Duodenal mucosa (tissue), 2 donors: Measurements from ENCODE around the gene NKD2.
"Not testable (repeated sequence)": the region's sequence is repeated elsewhere in the genome, so short reads cannot be mapped to it uniquely, and the experiment has no call there.

Experiments used
- H3K27ac ChIP-seq: one replicate; pipeline ENCODE4 v1.7.0; 2013; ENCODE audit warnings: low read depth, low read length
- H3K27me3 ChIP-seq, 2 donors: one replicate each; pipeline ENCODE4 v1.7.0; 2013; ENCODE audit warnings: low read length in 2 of 2, control low read depth in 1 of 2; ENCODE audit not compliant: insufficient read depth in 2 of 2, control insufficient read depth in 1 of 2
- H3K36me3 ChIP-seq, 2 donors: one replicate each; pipeline ENCODE4 v1.7.0; 2013; ENCODE audit warnings: low read length in 2 of 2, control low read depth in 1 of 2; ENCODE audit not compliant: insufficient read depth in 2 of 2, control insufficient read depth in 1 of 2
- H3K4me1 ChIP-seq, 2 donors: one replicate each; pipeline ENCODE4 v1.7.0; 2013; ENCODE audit warnings: low read length in 2 of 2, control low read depth in 1 of 2; ENCODE audit not compliant: insufficient read depth in 2 of 2, control insufficient read depth in 1 of 2
- H3K4me3 ChIP-seq, 2 donors: one replicate each; pipeline ENCODE4 v1.7.0; 2013; ENCODE audit warnings: low read length in 2 of 2, low read depth in 1 of 2
- H3K9ac ChIP-seq, 2 donors: one replicate each; pipeline ENCODE4 v1.7.0; 2013; ENCODE audit warnings: low read length in 2 of 2, low read depth in 1 of 2
- H3K9me3 ChIP-seq, 2 donors: one replicate each; pipeline ENCODE4 v1.7.0; 2013; ENCODE audit warnings: low read length in 2 of 2, control low read depth in 1 of 2; ENCODE audit not compliant: control insufficient read depth in 1 of 2

Gene NKD2

GRCh38 chr5:1019001-1019905 is 10.7 kb downstream of the NKD2 start:
- H3K9ac ChIP-seq = no peak overlapping the region
- no peaks in the 10 kb centered on the region for H3K27me3 ChIP-seq
- no peaks in the 10 kb centered on the region for H3K9me3 ChIP-seq
- no peak overlapping the region for H3K27ac ChIP-seq
- no peaks in the 10 kb centered on the region for H3K36me3 ChIP-seq
- H3K4me1 ChIP-seq = no peaks in the 10 kb centered on the region
- H3K4me3 ChIP-seq = no peak overlapping the region

GRCh38 chr5:1020452-1020961 is 11.9 kb downstream of the NKD2 start:
- Histone ChIP-seq H3K27ac (no peak overlapping the region), H3K9me3 (no peaks in the 10 kb centered on the region), H3K36me3 (no peaks in the 10 kb centered on the region), H3K4me3 (no peak overlapping the region), H3K27me3 (no peaks in the 10 kb centered on the region), H3K9ac (no peak overlapping the region), H3K4me1 (no peaks in the 10 kb centered on the region)

- no peaks in the 10 kb centered on the region for H3K36me3 ChIP-seq
- no peaks in the 10 kb centered on the region for H3K4me1 ChIP-seq
- no peak overlapping the region for H3K4me3 ChIP-seq
- H3K9ac ChIP-seq = no peak overlapping the region
- no peaks in the 10 kb centered on the region for H3K27me3 ChIP-seq
- no peak overlapping the region for H3K27ac ChIP-seq
- no peaks in the 10 kb centered on the region for H3K9me3 ChIP-seq
These were observed 12.8 kb downstream of the NKD2 start for GRCh38 chr5:1021136-1021968.

- H3K36me3 ChIP-seq, H3K27ac ChIP-seq, H3K9ac ChIP-seq, H3K9me3 ChIP-seq, H3K27me3 ChIP-seq, H3K4me3 ChIP-seq, H3K4me1 ChIP-seq: not testable (repeated sequence)
These were observed 13.4 kb downstream of the NKD2 start for GRCh38 chr5:1021969-1022336.

GRCh38 chr5:1026700-1027621 is 18.4 kb downstream of the NKD2 start:
- Histone ChIP-seq H3K36me3 (no peaks in the 10 kb centered on the region), H3K9me3 (no peaks in the 10 kb centered on the region), H3K9ac (no peak overlapping the region), H3K27me3 (no peaks in the 10 kb centered on the region), H3K4me1 (no peaks in the 10 kb centered on the region), H3K27ac (no peak overlapping the region), H3K4me3 (no peak overlapping the region)

- Histone ChIP-seq H3K9me3 (no peaks in the 10 kb centered on the region), H3K27me3 (no peaks in the 10 kb centered on the region), H3K4me3 (no peak overlapping the region), H3K27ac (no peak overlapping the region), H3K9ac (no peak overlapping the region), H3K4me1 (no peaks in the 10 kb centered on the region), H3K36me3 (no peaks in the 10 kb centered on the region)
These were observed 19.2 kb downstream of the NKD2 start for GRCh38 chr5:1027631-1028441.

- Histone ChIP-seq H3K9me3 (no peaks in the 10 kb centered on the region), H3K4me1 (no peaks in the 10 kb centered on the region), H3K36me3 (no peaks in the 10 kb centered on the region), H3K4me3 (no peak overlapping the region), H3K27me3 (no peaks in the 10 kb centered on the region), H3K9ac (no peak overlapping the region), H3K27ac (no peak overlapping the region)
These were observed 20.1 kb downstream of the NKD2 start for GRCh38 chr5:1028481-1029281.

GRCh38 chr5:1029282-1029944 is 20.8 kb downstream of the NKD2 start:
- Histone ChIP-seq H3K9ac (no peak overlapping the region), H3K27ac (no peak overlapping the region), H3K4me3 (no peak overlapping the region), H3K36me3 (no peaks in the 10 kb centered on the region), H3K9me3 (no peaks in the 10 kb centered on the region), H3K27me3 (no peaks in the 10 kb centered on the region), H3K4me1 (no peaks in the 10 kb centered on the region)
